Activated naive CD4-positive, alpha-beta T cell treated with anti-CD3 and anti-CD28 coated beads, Interleukin-2, amount 10 ng/mL, durations not matched to agents 7 days and 5 days (primary cell): ENCODE data around the gene PIGL.

Experiments used
- CTCF ChIA-PET: fragments of 350-600 bp; sonication (Branson Sonifier 250); formaldehyde crosslinking; loops from one replicate; lab custom pipeline; 2021; ENCODE audit warnings: antibody characterized with exemption; lab: Charles Lee
- DNase-seq: peaks from one replicate; pipeline ENCODE4 v3.0.0-alpha.2; 2020
- H3K27ac Mint-ChIP-seq: one replicate; pipeline ENCODE4 v1.8.0; 2021; ENCODE audit warnings: mild to moderate bottlenecking, moderate library complexity, mixed read lengths
- H3K27me3 Mint-ChIP-seq: one replicate; pipeline ENCODE4 v1.8.0; 2021; ENCODE audit warnings: mild to moderate bottlenecking, mixed read lengths
- H3K36me3 Mint-ChIP-seq: one replicate; pipeline ENCODE4 v1.8.0; 2021; ENCODE audit warnings: mixed read lengths
- H3K4me1 Mint-ChIP-seq: one replicate; pipeline ENCODE4 v1.8.0; 2021; ENCODE audit warnings: mixed read lengths
- H3K4me3 Mint-ChIP-seq: one replicate; pipeline ENCODE4 v1.8.0; 2021; ENCODE audit warnings: mild to moderate bottlenecking, moderate library complexity, mixed read lengths
- H3K9me3 Mint-ChIP-seq: one replicate; pipeline ENCODE4 v1.8.0; 2021; ENCODE audit warnings: mixed read lengths

Gene PIGL

DNA sequence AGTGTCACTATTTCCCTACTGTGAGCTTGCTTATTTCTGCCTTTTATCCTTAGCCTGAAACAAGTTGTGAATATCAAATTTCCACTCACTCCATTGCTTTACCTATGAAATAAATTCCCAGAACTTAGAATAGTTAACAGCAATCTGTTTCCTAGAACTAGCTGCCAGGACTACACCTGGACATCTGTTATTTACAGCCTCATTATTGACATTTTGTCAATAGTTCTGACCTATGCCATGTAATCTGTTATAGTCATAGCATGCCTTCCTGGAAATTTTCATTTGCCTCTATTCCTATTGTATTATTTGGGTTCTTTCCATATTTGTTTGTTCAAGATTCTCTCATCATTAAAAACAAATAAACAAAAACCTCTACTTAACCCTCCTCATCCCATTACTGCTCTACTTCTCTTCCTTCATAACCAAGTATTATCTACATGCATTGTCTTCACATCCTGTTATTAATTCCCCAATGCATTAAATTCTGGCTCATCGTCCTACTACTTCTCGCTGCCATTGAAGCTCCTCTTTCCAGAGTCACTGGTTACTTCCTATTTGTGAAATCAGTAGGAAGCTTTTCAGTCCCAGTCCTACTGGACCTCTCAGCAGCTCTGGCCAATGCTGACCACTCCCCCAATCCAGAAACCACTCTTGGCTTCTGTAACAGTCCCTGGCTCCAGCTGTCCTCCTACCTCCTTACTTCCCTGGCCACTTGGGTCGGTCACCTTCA is 55.3 kb downstream of the PIGL start:
- Mint-ChIP-seq H3K9me3 (peaks cover 5% of the 10 kb centered on the region), H3K4me3 (no peak overlapping the region), H3K4me1 (peaks cover 25% of the 10 kb centered on the region), H3K27me3 (no peaks in the 10 kb centered on the region), H3K27ac (no peak overlapping the region), H3K36me3 (peaks cover 15% of the 10 kb centered on the region)
- no peak for DNase-seq
- CTCF ChIA-PET, result no interaction called here

GRCh38 chr17:16273499-16273898 is 56.5 kb downstream of the PIGL start:
- no peak for DNase-seq
- Mint-ChIP-seq H3K36me3 (peaks cover 21% of the 10 kb centered on the region), H3K4me1 (peaks cover 13% of the 10 kb centered on the region), H3K27ac (no peak overlapping the region), H3K27me3 (no peaks in the 10 kb centered on the region), H3K4me3 (no peak overlapping the region), H3K9me3 (peaks cover 5% of the 10 kb centered on the region)
- CTCF ChIA-PET, result interaction anchor here (1.0 to 1.1 kb wide), 2 partner anchors 11 to 12 kb away, joined by 4 read pairs; no protein-coding TSS in a partner anchor

DNA sequence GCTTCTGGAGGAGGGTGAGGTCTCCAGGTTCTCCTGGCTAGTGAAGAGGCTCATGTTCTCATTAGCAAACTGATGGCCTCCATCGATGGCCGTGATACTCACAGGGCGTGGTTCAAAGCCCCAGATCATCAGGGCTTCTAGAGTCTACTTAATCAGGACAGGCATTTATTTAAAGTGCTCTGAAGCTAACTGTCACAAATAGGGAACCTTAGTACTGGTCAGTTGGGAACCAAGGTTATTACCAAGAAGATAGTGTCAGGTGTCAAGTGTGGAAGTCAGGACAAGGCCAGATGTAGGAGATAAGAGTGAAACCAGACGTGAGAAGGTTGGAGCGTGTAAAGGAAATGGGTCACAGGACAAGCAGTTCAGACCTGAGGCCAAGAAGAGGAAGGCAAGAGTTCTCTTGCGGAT is 56.9 kb downstream of the PIGL start:
- Mint-ChIP-seq H3K4me1 (peaks cover 9% of the 10 kb centered on the region), H3K36me3 (peaks cover 25% of the 10 kb centered on the region), H3K27ac (no peak overlapping the region), H3K4me3 (no peak overlapping the region), H3K27me3 (no peaks in the 10 kb centered on the region), H3K9me3 (peaks cover 10% of the 10 kb centered on the region)
- no peak for DNase-seq
- CTCF ChIA-PET, result interaction anchor here (0.6 to 1.1 kb wide), 3 partner anchors 10 to 12 kb away, joined by 3 to 4 read pairs (median 4); no protein-coding TSS in a partner anchor

DNA sequence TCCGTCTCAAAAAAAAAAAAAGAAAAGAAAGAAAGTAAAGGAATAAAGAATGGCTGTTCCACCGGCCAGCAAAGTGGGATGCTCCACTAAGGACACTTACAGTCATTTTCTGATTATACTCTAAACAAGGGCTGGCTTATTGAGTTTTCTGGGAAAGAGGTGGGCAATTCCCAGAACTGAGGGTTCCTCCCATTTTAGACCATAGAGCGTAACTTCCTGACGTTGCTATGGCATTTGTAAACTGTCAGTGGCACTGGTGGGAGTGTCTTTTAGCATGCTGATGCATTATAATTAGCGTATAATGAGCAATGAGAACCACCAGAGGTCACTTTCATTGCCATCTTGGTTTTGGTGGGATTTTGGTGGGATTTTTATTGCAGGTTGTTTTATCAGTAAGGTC is 58.0 kb downstream of the PIGL start:
- no peak for DNase-seq
- Mint-ChIP-seq H3K4me3 (no peak overlapping the region), H3K4me1 (peaks cover 3% of the 10 kb centered on the region), H3K36me3 (peaks cover 29% of the 10 kb centered on the region), H3K27ac (no peak overlapping the region), H3K9me3 (peaks cover 12% of the 10 kb centered on the region), H3K27me3 (no peaks in the 10 kb centered on the region)
- CTCF ChIA-PET, result no interaction called here

- H3K9me3 Mint-ChIP-seq, result peaks cover 12% of the 10 kb centered on the region
- CTCF ChIA-PET, result no interaction called here
Measured at GRCh38 chr17:16277163-16277562, 60.2 kb downstream of the PIGL start.

GRCh38 chr17:16281351-16281750 is 64.3 kb downstream of the PIGL start:
- peaks cover 10% of the 10 kb centered on the region for H3K9me3 Mint-ChIP-seq
- no peaks in the 10 kb centered on the region for H3K27me3 Mint-ChIP-seq
- H3K27ac Mint-ChIP-seq, result no peak overlapping the region
- H3K36me3 Mint-ChIP-seq, result peaks cover 46% of the 10 kb centered on the region
- CTCF ChIA-PET, result interaction anchor here (1.5 kb wide), 1 partner anchor 14 kb away, joined by 4 read pairs; no protein-coding TSS in a partner anchor
- H3K4me3 Mint-ChIP-seq, result no peak overlapping the region
- peaks cover 24% of the 10 kb centered on the region for H3K4me1 Mint-ChIP-seq
- no peak for DNase-seq

More at GRCh38 chr17:16277163-16277562, 60.2 kb downstream of the PIGL start:
- no peak overlapping the region for H3K4me3 Mint-ChIP-seq
- no peak overlapping the region for H3K27ac Mint-ChIP-seq
- H3K4me1 Mint-ChIP-seq, result peaks cover 3% of the 10 kb centered on the region
- H3K27me3 Mint-ChIP-seq, result no peaks in the 10 kb centered on the region
- H3K36me3 Mint-ChIP-seq, result peaks cover 34% of the 10 kb centered on the region
- DNase-seq, result no peak

DNA sequence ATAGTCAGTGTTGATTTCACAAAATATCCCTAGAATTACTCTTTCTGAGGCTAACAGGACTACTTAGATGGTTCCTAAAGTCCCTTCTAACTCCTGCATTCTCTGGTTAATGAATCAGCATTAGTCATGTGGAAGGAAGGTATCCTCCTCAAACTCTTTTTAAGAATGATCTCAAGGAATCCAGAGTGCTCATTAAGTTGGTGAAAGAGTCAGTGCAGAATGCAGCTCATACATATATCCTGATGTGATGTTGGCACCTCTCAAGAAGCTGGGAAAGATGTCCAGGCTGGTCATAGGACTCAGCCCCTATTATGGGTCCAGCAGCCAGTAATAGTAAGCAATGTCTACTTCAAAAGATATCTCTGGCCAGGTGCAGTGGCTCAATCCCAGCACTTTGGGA is 65.5 kb downstream of the PIGL start:
- Mint-ChIP-seq H3K9me3 (peaks cover 7% of the 10 kb centered on the region), H3K27me3 (no peaks in the 10 kb centered on the region), H3K4me3 (no peak overlapping the region), H3K36me3 (peaks cover 48% of the 10 kb centered on the region), H3K27ac (no peak overlapping the region), H3K4me1 (peaks cover 35% of the 10 kb centered on the region)
- no peak for DNase-seq
- CTCF ChIA-PET, result interaction anchor here (1.5 kb wide), 1 partner anchor 15 kb away, joined by 4 read pairs; no protein-coding TSS in a partner anchor

GRCh38 chr17:16283705-16284104 is 66.7 kb downstream of the PIGL start:
- Mint-ChIP-seq H3K27ac (no peak overlapping the region), H3K4me3 (no peak overlapping the region), H3K9me3 (peaks cover 4% of the 10 kb centered on the region), H3K36me3 (peaks cover 47% of the 10 kb centered on the region), H3K27me3 (no peaks in the 10 kb centered on the region), H3K4me1 (peaks cover 47% of the 10 kb centered on the region)
- CTCF ChIA-PET, result interaction anchor here (0.8 to 1.8 kb wide), 2 partner anchors 10 to 20 kb away, joined by 4 read pairs; no protein-coding TSS in a partner anchor
- no peak for DNase-seq

- peak overlapping the region; percentile 98 for H3K27ac Mint-ChIP-seq
- H3K4me3 Mint-ChIP-seq, result peak overlapping the region; percentile 66
- H3K36me3 Mint-ChIP-seq, result peaks cover 34% of the 10 kb centered on the region
- no peak for DNase-seq
- CTCF ChIA-PET, result interaction anchor here (0.8 to 2.2 kb wide), 10 partner anchors 10 to 250 kb away, joined by 3 to 7 read pairs (median 4); partner anchors contain the start of genes CENPV, NCOR1 and TRPV2
- H3K27me3 Mint-ChIP-seq, result no peaks in the 10 kb centered on the region
- peaks cover 55% of the 10 kb centered on the region for H3K4me1 Mint-ChIP-seq
- H3K9me3 Mint-ChIP-seq, result no peaks in the 10 kb centered on the region
Measured at GRCh38 chr17:16285646-16286008, 68.6 kb downstream of the PIGL start.

GRCh38 chr17:16286009-16286946 is 69.3 kb downstream of the PIGL start:
- H3K27ac Mint-ChIP-seq, result peak overlapping the region; percentile 98
- peak; percentile 87 for DNase-seq
- H3K4me1 Mint-ChIP-seq, result peaks cover 55% of the 10 kb centered on the region
- no peaks in the 10 kb centered on the region for H3K9me3 Mint-ChIP-seq
- H3K36me3 Mint-ChIP-seq, result peaks cover 34% of the 10 kb centered on the region
- no peaks in the 10 kb centered on the region for H3K27me3 Mint-ChIP-seq
- CTCF ChIA-PET, result interaction anchor here (0.6 to 2.2 kb wide), 9 partner anchors 10 to 129 kb away, joined by 3 to 7 read pairs (median 4); partner anchors contain the start of genes CENPV, NCOR1 and TRPV2
- H3K4me3 Mint-ChIP-seq, result peak overlapping the region; percentile 66

DNA sequence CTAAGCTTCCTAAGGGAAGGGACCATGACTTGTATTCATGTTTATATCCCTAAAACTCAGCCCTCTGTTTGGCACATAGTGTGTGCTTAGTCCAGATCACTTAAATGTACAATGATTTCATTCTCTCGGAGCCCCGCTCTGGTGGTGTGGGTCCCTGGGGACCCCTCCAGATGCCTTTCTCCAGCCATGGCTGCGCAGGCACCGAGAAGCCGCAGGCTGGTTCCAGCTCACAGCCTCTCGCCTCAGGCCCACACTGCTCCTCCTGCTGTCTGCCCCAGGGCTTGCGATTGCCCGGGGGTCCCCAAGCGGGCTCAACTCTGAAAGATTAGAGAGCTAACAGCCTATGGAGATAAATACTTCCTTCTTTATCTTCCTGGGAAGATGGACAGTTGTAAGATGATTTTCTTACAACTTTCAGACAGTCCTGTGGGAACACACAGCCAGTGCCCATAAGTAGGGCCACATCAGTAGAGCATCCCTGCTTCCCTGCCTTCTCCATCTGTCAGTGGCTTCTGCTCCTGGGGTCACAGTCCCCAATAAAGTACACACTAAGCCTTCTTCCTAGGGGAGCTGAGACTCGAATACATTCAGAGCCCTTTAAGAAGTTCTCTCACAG is 70.0 kb downstream of the PIGL start:
- Mint-ChIP-seq H3K36me3 (peaks cover 33% of the 10 kb centered on the region), H3K27ac (peak overlapping the region; percentile 98), H3K27me3 (no peaks in the 10 kb centered on the region), H3K4me3 (peak overlapping the region; percentile 66), H3K4me1 (peaks cover 55% of the 10 kb centered on the region), H3K9me3 (no peaks in the 10 kb centered on the region)
- no peak for DNase-seq
- CTCF ChIA-PET, result interaction anchor here (0.6 to 1.7 kb wide), 2 partner anchors 20 to 72 kb away, joined by 4 read pairs; partner anchors contain the start of gene NCOR1

DNA sequence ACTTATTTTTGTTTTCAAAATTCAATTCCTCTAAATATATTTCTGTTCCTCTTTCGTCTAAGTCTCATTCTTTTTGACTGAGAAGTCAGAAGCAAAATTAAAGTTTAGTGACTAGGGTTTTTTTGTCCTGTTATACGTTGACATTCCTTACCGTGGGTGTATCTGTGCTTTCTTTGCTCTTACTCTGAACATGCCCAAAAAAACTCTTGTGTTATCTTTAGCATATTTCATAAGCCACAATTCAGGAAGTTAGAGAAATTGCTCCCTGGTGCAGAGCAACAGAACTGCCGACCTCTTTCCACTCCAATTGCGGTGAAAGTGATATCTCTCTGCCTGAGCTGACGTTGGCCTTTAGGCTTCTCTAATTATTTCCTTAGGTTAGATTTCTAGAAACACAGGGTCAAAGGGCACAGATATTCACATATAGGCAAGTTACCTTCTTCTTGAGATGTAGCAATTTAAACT is 70.6 kb downstream of the PIGL start:
- H3K9me3 Mint-ChIP-seq, result no peaks in the 10 kb centered on the region
- H3K27ac Mint-ChIP-seq, result peak overlapping the region; percentile 98
- CTCF ChIA-PET, result interaction anchor here (1.4 kb wide), 1 partner anchor 18 kb away, joined by 4 read pairs; no protein-coding TSS in a partner anchor
- DNase-seq, result peak; percentile 24
- peaks cover 36% of the 10 kb centered on the region for H3K36me3 Mint-ChIP-seq
- H3K4me1 Mint-ChIP-seq, result peaks cover 56% of the 10 kb centered on the region
- no peaks in the 10 kb centered on the region for H3K27me3 Mint-ChIP-seq
- H3K4me3 Mint-ChIP-seq, result peak overlapping the region; percentile 55

DNA sequence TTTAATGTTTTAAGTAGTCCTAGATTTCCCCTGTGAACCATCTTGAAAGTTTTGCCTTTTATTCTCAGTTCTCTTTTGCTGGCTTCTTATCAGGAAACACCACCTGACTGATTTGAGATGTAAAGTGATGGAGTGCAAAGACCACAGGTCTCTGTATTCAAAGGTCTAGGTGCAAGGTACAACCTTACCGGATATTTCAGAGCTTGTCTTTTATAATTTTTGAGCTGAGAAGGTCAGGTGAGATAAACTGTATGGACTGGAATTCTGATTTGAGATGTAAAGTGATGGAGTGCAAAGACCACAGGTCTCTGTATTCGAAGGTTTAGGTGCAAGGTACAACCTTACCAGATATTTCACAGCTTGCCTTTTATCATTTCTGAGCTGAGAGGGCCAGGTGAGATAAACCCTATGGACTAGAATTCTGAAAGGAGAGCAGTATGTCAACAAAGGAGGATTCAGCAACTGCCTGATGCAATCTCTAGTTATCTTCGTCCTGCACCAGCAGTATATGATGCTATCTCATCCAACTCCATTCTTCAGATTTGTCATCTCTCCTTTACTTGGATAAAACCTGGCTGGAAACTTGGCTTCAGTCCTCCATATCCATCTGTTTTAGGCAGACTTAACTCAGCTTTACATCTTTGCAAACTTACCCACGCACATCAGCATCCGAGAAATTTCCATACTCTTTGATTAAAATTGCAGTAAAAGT is 72.0 kb downstream of the PIGL start:
- CTCF ChIA-PET, result interaction anchor here (1.4 kb wide), 1 partner anchor 17 kb away, joined by 4 read pairs; no protein-coding TSS in a partner anchor
- Mint-ChIP-seq H3K36me3 (peaks cover 38% of the 10 kb centered on the region), H3K27ac (peak overlapping the region; percentile 72), H3K27me3 (no peaks in the 10 kb centered on the region), H3K9me3 (no peaks in the 10 kb centered on the region), H3K4me3 (no peak overlapping the region), H3K4me1 (peaks cover 60% of the 10 kb centered on the region)
- DNase-seq, result no peak
